Hematopoietic multipotent progenitor cell treated with erythropoietin and hydrocortisone succinate and interleukin-3 and kit ligand, for 8 days (in vitro differentiated cells): ENCODE measurements around the gene CD1C.
"Not testable (repeated sequence)": the region's sequence is repeated elsewhere in the genome, so short reads cannot be mapped to it uniquely, and the experiment has no call there.

ENCODE experiments used
- DNase-seq: peaks from one replicate; pipeline ENCODE4 v3.0.0-alpha.2; 2015

CD1C gene

DNA sequence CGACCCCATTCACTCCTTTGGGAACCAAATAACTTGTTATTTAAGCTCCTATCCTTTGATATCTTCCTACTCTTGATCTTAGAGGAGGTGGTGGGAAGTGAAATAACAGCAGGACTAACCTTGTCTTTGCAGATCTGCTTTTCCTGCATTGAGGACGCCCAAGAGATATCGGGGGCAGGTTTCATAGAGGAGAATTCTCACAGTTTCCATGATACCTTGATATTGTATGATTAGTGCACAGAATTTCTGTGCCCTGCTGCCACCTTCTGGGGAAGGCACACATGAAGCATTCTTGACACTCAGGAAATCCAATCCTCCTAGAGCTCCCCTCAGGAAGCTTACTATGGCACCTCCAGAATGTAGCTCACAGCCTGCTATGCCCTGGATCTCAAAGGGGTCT, 40.0 kb downstream of the CD1C start:
- DNase-seq: peak; percentile 31

GRCh38 chr1:158330391-158331105, 40.8 kb downstream of the CD1C start:
- no peak for DNase-seq

DNA sequence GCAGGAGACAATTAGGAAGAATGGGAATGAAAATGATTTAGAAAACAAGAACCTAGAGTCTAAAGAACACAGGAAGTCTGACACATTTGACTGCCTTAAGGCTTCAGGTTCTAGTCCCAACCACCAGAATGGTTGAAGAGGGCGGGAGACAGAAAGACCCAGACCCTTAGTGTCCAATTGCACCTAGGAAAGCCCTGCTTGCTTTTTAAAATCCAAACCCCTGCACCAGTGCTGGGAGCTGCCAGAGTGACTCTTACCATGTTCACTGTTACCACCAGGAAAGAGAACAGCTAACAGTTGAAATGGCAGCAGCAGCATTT, 41.3 kb downstream of the CD1C start:
- no peak for DNase-seq

DNA sequence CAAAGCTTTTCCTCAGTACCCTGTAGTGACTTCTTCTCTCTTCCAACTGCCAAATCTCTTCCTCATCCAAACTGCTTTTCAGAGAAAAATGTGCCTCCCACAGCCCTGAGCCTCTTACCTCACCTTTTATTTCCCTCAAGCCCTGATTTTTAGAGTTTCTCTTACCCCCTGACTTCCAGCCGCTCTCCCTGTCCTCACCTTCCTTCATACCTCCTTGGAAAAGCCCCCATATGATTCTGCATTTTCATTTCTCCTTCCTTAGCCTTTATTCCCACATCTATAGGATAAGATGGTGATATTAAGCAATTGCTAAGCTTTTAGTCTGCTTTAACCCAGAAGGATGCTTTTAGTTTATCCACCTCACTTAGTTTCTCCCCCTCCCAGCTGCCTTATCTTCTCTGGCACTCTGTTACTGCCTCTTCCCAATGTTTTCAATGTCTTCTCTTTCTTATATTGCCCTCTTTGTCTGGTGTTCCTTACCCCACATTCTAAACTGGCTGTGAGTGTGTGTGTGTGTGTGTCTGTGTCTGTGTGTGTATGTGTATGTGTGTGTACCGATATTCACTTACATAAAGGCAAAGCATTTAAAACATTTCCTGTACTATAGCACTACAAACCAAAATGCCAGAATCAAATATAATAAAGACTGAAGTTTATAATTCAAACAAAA, 41.9 kb downstream of the CD1C start, which contains the start of gene CD1B:
CD1B (minus strand) TSS at position 51 of the 670 bp plus-strand sequence. CDS start 108 bp downstream, outside the sequence.
- no peak for DNase-seq

DNA sequence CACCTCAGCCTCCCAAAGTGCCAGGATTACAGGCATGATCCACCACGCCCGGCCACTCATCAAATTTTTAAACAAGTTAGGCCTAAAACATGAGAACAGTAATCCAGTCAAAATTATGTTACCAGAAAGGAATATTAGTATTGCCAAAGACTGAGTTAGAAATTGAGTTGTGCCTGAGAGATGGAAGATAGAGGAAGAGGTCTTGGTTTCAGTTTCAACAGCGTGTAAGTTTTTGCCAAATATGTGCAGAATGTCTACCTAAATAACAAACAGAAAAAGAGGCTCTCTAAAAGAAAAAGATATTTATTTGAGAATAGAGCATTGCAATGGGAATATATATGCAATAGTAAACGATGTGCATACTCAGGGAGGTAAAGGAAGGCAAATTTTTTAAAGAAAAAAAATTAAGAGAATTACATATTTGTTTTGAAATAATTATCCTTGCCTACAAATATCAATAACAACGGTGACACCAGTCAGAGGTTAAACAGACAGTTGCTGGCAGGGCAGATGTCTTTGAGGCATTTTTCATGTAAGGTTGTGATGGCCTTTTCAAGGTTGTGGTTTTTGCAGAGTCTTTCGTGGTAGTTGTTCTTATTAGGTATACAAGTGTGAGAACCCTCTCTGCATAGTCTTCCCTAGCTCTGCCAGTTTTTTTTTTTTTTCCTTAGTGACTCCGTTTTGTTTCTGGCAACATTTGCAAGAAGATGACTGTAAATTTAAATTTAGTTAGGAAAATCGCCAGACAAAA, 43.9 kb downstream of the CD1C start:
- DNase-seq: no peak

GRCh38 chr1:158334526-158335212, 44.9 kb downstream of the CD1C start:
- no peak for DNase-seq

DNA sequence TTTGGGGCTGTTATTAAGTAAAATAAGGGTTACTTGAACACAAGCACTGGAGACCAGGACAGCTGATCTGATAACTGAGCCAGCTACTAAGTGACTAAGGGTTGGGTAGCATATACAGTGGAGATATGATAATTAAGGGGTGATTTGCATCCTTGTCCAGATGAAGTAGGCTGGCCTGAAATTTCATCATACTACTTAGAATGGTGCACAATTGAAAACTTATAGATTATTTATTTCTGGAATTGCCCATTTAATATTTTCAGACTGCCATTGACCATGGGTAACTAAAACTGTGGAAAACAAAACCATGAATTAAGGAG, 45.5 kb downstream of the CD1C start:
- no peak for DNase-seq

GRCh38 chr1:158336413-158336812, 46.7 kb downstream of the CD1C start:
- not testable (repeated sequence) for DNase-seq
